NCI-H82 treated with DMSO at 0.1 percent for 48 hours (cell line): Measurements from ENCODE around the gene TTC13.

Experiments
- DNase-seq: peaks from one replicate; lab custom pipeline; 2025; ENCODE audit not compliant: unreplicated experiment; lab: John Stamatoyannopoulos, UW

Gene TTC13

DNA sequence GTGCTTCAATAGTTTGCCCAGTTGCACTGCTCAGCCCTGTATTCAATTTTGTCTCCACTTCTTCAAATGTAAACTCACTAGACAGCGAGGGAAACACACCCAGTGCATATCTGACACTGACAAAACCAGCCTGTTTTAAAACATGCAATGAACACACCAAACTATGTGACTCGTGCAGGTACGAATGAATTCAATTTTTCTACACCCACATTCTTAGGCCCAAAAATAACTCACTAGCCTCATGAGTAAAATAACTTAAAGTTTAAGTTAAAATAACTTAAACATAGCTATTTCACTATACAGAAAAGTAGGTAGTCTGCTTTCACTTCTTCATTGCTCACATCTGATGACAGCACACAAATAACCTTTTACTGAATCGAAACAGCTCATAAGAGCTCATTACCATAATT is 21.1 kb downstream of the TTC13 start:
- no peak for DNase-seq

DNA sequence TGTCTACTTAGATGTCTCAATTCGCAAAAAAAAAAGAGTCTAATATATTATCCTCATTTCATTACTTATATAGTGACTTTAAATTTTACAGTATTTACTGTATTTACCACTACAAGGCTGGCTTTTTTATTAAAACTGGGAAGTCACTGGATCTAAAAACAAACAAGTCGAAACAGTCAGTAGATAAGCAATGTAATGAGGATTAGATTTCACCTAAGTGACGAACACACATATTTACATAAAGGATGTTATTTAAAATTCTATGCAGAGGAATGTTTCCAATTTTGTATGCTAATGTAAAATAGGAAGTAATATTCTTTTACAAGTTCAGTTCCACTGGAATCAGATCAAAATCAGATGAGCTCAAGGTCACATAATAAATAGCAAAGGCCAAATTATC is 28.3 kb downstream of the TTC13 start:
- DNase-seq, result no peak

DNA sequence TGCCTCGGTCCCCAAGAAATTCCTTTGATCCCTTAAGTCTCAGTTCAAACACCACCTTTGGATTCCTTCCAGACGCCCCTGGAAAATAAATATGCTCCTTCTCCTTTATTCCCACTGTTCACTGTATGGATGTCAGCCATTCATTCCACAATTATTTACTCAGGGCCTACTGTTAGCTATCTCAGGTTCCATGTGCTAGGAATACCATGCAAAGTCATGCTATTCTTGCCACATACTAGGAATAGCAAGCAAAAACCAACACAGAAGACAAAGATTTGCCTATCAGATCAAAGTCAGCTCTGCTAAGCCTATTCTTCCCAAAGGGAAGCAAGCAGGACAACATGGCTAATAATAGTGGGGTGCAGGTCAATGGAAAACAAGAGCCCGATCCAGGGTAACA is 29.8 kb downstream of the TTC13 start:
- DNase-seq, result no peak

DNA sequence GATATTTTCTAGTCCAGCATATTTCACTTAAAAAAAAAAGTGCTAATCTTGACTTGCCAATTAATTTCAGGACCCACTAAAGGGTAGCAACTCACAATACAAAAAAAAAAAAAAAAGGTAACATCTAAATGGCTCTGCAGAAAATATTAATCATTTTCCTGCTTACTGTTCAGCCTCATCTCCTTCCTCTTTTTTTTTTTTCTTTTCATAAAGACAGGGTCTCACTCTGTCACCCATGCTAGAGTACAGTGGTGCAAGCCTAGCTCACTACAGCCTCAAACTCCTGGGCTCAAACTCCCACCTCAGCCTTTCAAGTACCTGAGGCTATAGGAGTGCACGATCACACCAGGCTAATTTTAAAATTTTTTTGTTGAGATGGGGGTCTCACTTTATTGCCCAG is 30.4 kb downstream of the TTC13 start:
- DNase-seq, result no peak

DNA sequence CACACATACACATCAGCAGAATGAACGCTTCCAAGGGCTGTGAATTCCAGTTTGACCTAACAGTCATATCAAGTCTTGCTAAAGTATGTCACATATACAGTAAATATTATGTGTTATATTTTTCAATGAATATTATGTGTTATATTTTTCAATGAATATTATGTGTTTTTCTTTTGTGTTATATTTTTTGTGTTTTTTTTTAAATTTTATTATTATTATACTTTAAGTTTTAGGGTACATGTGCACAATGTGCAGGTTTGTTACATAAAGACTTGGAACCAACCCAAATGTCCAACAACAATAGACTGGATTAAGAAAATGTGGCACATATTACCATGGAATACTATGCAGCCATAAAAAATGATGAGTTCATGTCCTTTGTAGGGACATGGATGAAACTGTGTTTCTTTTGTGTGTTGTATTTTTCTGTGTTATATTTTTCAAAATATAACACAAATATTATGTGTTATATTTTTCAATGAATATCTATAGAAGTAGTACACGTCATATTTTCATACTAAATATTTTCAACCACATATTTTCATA is 35.5 kb downstream of the TTC13 start:
- no peak for DNase-seq

DNA sequence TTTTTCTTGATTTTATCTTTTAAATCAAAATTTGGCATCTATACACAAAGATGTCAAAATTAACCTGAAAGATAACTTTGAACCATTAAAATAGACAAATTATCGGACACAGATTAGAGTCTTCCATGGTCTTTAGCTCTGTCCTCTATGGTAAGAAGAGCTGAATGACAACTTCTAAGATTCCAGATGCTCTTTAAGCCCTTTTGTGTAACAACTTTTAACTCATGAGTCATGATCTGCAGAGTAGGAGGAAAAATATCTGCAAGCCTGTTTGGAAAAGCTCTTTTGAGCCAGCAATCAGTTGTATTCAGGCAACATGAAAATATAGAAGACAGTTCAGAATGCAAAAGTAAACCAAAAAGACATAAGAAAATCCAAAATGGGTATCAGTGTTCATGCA is 37.8 kb downstream of the TTC13 start:
- DNase-seq, result no peak

DNA sequence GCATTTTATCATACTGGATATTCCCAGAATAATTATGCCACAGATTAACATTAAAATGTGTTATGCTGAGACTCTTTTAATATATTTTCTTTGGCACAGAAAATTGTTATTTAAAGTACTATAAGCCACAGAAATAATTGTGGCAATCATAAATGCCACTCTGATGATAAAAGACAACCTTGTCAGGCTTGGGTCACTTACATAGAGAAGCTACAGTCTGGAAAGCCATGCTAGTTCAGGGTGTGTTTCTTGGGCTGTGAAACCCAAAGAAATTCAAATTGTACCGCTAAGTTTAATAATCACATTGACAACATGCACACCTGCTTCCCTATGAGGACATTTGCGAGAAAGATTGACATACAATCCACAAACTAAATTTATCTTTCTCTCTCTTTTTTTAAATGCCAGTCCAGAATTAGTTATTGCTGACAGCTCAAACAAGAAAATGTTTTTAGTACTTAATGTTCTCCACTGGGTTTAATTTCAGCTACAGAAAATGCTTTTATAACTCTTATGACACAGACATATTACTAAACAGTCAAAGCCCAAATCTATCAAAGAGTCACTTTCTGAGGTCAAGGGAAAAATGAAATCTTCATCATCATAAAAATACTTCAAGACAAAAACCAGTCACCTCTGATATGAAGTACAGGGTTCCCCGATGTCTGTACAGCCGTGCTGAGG is 38.7 kb downstream of the TTC13 start:
- no peak for DNase-seq

DNA sequence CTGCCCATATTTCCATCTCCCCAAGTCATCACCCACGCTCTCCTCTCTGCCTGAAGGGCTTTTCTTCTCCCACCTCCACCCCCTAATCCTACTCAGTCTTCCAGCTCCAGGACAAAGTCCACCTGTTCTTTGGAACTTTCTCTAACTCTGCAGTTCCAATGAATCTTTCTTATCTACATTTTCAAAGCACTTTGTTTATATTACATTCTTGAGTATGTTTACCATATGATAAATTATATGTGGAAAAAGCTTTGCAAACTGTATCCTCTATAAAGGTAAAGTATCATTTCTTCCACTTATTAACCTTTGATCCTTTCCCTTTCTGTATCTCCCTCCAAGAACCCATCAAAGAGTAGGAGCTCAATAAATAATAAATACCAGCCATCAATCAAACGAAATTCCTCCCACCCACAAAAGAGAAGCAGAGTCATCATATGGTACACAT is 39.7 kb downstream of the TTC13 start:
- DNase-seq, result no peak

DNA sequence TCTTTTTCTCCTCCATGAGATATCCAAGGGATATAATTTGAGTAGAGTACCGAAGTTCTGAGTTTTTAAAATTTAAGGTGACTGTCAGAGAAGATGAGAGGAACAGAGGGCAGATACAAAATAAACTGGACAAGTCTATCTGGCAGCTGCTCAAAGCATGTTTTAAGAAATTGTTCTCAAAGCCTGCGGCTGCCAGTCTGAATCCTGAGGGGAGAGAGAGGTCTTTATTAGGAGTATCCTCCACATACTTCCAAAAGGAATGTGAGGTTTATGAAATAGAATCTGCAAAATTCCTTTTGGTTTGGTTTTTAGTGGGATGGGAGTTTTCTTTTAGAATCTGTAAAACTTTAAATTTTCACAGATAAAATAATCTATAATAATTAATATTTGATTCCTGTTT is 41.3 kb downstream of the TTC13 start:
- DNase-seq, result no peak

DNA sequence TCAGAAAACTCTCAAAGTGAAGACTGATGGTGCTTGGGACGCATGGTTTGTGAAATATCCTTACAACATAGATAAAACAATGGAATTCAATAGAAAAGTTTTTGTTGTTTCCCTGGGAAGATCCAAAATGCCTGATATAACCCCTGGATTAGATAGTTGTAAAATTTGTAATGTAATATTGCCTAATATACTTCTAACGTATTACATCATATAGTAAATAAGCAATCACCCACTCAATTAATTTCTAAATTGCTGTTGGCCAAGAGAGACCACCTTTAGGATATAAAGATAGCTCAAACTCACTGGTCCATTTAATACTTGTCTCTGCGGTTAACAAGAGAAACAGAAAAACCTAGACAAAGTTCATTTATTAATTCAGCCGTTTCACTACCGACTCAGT is 42.2 kb downstream of the TTC13 start:
- DNase-seq, result no peak

DNA sequence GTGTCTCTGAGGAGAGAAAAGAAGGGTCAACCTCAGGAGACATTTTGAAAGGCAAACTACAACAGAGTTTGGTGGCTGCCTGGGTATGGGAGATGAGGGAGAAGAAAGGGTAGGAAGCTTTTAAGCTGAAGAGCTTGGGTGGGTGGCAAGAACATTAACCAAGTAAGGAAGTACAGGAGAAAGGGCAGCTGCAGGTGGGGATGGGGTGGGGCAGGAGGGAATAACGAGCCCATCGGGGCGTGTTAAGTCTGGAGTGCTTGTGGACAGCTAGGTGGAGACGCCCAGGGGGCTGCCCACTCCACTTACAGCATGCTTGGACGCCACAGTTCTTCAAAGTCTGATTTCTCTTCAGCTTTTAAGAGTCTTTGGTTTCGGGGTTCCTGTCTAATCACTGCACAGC is 42.8 kb downstream of the TTC13 start:
- no peak for DNase-seq

DNA sequence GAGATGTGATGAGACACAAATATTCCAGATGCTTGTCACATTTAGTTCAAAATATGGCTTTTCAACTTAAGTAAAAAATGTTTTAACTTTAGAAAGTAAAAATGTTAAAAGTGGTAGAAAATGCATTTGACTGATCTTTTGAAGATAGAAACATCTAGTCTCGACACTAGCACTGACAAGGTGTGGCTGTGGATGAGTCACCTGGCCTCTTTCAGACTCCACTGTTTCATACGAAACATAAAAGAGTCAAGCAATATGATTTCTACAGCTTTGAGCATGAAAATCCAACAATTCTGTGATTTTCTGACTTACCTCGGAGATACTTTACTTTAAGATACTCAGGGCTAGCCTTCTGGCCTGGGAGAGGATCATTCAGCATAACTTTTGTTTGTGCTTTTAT is 47.7 kb downstream of the TTC13 start:
- DNase-seq, result no peak

DNA sequence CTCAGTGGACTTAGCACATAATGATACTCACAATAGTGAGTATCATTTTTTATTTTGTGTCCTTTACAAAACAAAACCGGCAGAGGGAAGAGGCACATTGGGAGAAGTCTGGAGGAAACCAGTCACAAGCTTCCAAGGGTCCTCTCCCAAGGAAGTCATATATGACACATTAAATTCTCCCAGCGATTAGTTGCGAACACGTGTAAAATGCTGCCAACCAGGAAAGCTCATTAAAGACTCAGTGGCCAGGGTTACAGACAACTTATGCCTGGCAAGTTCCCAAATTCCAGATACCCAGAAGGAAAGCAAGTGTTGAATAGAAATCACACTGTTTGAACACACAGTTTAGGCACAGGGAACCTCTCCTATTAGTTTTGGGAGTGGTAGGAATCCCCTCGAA is 52.5 kb downstream of the TTC13 start:
- no peak for DNase-seq

DNA sequence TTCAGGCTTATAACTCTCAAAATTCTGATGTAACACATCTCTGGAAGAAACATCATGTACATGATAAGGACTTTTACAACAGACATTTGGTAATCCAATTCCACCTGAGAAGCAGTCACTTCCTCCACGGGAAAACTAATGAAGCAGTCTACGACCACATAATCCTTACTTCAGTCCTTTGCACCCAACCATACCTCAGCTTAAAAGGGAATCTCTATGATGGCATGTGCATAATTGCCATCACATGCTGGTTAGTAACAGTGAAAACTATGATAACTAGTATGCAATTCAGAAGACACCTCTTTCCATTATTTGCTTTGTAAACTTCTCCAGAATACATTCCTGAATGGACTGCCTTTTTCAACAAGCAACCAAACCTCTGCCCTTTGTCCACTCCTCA is 53.1 kb downstream of the TTC13 start:
- no peak for DNase-seq

DNA sequence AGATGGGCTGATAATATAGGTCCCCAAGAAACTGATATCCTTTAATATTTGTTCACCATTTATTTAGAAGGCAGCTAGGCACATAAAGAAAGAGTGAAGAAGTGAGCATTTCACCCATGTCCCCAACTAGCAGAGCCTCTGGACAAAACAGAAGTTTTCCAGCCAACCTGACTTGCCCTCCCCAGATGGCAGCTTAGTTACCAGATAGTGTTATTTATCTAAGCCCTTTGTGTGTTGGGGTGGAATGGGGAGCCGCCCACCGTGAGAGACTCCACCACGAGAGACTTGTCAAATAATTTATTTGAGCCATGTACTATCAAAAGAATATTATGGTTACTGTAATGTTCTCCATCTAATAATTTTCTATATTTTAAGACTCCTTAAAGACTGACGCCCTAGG is 55.5 kb downstream of the TTC13 start:
- DNase-seq, result no peak

DNA sequence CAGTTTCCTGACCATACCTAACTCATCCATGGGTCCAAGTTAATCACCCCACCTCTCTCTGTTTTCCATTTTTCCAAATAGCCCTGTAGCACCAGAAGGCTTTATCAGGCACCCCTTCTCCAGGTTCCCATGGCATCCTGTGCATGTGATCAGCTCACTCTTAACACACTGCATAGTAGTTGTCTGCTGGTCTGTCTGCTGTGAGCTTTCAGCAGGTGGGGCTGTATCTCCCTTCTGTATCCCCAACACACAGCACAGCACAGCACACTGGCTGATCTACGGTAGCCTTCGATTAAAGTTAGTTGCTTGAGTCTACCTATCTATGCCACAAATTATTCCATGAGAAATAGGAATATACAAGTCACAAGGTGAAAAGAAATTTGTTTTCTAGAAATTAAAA is 56.0 kb downstream of the TTC13 start:
- no peak for DNase-seq

DNA sequence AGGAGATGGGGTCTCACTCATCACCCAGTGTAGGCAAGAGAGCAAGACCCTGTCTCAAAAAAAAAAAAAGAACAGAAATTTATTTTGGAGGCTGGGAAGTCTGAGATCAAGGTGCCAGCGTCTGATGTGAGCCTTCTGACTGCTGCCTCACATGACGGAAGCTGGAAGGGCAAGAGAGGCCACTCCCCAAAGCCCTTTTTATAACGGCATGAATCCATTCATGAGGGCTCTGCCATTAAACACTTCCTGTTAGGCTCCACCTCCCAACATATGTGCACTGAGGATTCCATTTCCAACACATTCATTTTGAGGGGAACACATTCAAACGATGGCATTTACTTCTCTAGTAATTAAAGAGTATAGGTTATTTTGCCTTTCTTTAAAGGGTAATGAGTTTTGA is 59.5 kb downstream of the TTC13 start:
- DNase-seq, result no peak

DNA sequence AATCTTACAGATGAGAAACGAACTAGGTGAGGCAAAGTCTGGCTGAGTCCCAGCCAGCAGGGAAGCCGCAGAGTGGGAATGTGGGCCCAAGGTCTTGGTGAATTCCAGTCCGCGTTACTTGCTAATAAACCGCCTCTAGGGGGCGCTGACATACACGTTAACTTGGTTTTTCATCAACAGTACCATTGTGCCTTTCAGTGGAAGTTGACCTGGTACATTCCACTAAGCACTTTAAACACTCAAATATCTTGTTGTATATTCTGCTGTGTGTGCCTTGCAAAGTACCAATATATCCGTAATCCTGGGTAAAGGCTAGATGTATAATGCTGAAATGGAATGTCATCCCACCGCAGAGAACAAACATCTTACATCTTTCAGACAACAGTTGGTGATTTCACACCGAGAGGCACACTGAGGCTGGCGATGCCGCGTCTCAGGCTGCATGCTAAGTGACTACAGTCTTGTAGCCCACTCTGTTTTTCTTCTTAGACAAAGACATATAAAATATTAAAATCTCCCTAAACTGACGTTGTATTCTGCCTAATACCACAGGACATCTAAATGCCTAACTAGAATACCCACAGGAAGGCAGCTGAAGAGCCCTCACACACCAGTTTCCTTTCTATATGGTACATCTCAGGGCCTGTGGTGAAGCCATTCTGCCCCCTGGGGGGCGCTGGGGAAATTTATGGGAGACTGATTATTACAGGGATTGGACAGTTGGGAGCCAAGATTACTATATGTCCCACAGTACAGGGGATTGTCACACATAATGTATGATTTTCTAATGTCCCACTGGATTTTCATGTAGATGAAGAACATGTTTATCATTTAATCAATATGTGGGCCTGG is 61.2 kb downstream of the TTC13 start:
- peak; percentile 50 for DNase-seq

DNA sequence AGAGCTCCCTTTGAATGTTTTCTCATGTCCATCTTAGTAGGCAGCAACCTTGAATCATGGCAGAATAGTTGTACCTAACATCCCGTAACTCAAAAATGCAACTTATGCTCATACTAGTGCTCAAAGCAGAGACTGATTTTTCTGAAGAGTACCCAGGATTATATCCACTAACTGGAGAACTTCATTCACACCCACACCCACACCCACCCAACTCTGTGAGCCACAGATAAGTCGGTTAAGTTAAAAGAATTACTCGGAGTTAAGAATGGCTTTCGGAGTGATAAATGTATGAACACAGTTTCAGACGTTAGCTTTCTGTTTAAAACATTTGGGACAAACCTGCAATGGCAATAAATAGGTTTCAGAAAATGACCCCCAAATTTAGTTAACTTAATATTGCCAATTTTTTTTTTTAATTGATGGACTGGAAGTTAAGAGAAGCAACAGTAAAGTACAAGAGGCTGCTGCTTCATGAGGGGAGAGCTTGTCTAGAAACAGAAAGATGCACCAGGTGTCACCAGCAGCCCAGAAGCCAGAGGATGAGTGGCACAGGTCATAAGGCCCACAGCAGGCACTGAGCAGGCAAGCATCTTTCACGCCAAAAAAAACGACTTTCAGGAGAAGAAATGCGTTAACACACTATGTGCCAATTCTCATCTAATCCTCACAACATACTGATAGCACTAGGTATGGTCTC is 61.9 kb downstream of the TTC13 start:
- DNase-seq, result no peak

DNA sequence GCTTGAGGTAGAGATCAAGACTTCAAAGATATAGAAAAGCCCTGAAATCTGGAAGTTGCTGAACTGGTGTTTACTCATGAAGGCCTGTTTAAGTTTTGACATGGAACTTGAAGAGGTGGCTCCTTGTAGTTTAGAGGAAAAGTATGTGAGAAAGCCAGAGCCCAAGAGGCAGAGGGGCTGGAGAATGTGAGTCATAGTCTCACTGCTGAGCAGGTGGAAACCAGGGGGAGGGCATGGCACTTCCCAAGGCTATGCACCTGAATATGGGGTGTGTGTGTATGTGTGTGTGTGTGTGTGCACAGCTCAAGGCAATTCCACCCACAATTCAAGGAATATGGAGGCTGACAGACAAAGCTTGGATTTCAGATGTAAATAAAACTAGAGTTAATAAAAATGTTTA is 63.6 kb downstream of the TTC13 start:
- DNase-seq, result no peak

DNA sequence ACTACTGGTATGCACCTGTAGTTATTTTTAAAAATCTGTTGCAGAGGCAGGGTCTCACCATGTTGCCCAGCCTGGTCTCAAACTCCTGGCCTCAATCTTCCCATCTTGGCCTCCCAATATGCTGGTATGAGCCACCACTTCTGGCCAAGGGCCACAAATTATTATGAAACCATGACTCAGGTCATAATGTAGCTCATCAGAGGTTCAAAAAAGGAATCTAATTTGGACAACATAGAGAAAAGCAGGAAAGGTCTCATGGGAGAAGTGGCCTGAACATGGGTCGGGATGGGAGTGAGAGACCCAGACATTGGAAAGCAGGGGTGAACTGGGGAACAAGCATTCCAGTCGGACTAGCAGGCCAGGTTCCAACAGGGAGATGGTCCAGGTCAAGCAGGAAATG is 65.2 kb downstream of the TTC13 start:
- no peak for DNase-seq

DNA sequence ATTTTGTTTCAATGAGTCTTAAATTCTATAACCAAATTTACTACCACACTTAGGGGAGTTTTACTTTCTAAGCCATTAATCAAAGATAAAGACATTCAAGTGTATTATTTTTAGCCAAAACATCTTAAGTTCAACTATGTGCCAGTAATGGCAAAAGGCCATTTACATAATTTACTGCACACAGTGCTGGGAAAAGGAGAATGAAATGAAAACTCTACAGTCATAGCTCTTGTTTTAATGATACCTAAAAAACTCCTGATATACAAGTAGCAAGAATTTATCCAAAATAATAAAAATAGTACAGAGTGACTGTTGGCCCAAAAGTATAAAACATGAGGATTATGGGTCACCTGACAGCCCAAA is 67.9 kb downstream of the TTC13 start:
- no peak for DNase-seq
